WI38 (cell line): ENCODE results near the gene F10.

Experiments used
- H3K4me3 ChIP-seq: 2 replicates; pipeline ENCODE4 v1.5.1; 2011; ENCODE audit warnings: low read depth, mild to moderate bottlenecking, control low read depth, low read length
- CTCF ChIP-seq: IDR thresholded peaks from 2 replicates; pipeline ENCODE4 v1.5.1; 2012; ENCODE audit warnings: low read depth, mild to moderate bottlenecking, control low read depth, low read length

Gene F10

GRCh38 chr13:113121183-113121927 lies 1.2 kb upstream of the F10 start:
- H3K4me3 ChIP-seq: no peak overlapping the region
- TF ChIP-seq CTCF: no peak

GRCh38 chr13:113121928-113122471 lies 599 bp upstream of the F10 start:
- H3K4me3 ChIP-seq: no peak overlapping the region
- TF ChIP-seq CTCF: no peak

DNA sequence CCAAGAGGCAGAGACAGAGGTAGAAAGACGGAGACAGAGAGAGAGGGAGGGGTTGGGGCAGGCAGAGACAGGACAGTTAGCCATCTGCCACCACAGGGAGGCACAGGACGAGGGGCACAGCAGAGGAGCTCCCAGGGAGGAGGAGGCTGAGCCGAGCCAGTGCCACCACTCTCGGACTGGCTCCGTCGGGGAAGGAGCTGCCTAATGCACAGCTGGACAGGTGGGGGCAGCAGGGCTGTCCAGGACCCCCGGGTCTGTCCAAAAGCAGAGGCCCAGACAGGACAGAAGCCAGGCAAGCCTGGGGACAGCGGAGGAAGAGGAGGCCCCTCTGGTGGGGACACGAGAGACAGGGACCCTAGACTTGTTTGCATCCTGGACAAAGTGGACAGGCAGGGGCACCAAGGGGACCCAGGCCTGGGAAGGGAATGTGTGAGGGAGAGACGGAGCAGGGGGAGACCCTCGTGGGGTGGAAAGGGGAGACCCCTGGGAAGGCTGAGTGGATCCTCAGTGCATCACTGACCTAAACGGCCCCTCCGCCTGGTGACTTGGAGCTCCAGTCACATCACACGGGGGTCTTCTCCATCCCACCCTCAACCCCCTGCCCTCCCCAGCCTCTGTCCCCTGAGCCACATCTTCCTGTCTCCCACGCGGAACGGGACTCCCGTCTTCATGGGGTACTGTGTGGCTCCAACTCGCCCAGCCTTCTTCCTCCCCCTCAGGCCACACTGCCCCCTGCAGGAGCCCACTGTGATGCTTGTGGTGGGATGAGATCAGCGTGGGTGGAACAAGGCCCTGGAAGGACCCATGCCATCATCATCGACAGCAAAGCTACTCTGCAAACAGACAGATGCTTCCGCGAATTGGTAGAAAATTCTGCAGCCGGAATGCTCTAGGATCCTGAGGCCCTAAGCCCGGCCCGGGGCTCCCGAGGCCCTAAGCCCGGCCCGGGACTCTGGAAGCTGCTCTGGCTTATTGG lies 915 bp downstream of the F10 start:
- TF ChIP-seq CTCF: 0 out of 2 replicates have a peak, but pooled peaks have one; percentile 18
- H3K4me3 ChIP-seq: no peak overlapping the region

GRCh38 chr13:113124211-113124970 lies 1.8 kb downstream of the F10 start:
- no peak overlapping the region for H3K4me3 ChIP-seq
- no peak for TF ChIP-seq CTCF

- TF ChIP-seq CTCF: no peak
Observed at GRCh38 chr13:113125506-113126264, 3.1 kb downstream of the F10 start.

More at GRCh38 chr13:113125506-113126264, 3.1 kb downstream of the F10 start:
- H3K4me3 ChIP-seq: no peak overlapping the region
